ENCODE results near the gene GNPTG.

GNPTG gene

DNA sequence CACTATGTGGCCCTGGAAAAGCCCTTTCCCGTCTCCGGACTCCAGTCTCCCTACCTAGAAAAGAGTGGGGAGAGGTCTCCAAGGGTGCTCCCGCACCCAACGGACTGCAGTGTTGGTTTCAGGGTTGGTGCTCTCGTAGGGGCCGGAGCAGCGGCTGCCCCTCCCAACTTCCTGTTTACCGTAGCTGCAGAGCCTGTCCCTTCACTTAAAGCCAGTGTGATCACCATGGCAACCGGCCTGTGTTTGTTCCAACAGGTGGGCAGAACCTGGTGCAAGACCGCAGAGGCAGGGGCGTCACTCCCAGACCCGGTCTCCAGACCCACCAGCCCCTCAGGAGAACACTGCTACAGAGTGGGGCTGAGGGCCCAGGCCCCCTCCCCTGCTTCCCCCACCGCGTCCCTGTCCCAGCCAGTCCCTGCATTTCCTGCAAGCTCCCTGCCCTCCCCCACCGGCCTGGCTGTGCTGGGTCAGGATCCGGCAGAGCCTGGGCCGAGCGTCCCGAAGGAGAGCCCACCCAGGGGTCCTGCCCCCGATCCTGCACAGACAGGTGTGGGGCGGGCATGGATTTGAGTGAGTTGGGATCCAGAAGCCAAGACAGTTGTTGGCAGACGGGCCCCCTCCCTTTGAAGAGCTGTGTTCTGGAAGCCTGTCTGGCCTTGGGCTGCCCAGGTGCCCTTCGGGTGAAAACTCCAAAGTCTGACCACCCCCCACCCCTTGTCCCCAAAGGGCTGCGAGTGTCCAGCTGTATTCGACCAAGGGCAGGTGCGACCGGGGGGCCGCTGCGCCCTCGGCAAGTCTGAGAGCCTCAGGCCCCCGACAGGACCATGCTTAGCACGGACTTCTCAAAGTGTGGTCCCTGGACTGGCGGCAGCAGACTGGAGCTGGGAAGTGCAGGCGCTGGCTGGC, 19.8 kb upstream of the GNPTG start:
- H3K4me3 ChIP-seq (ENCODE audit: low read depth, low read length) = no peak overlapping the region
- no peak for DNase-seq (ENCODE audit: low read depth)

DNA sequence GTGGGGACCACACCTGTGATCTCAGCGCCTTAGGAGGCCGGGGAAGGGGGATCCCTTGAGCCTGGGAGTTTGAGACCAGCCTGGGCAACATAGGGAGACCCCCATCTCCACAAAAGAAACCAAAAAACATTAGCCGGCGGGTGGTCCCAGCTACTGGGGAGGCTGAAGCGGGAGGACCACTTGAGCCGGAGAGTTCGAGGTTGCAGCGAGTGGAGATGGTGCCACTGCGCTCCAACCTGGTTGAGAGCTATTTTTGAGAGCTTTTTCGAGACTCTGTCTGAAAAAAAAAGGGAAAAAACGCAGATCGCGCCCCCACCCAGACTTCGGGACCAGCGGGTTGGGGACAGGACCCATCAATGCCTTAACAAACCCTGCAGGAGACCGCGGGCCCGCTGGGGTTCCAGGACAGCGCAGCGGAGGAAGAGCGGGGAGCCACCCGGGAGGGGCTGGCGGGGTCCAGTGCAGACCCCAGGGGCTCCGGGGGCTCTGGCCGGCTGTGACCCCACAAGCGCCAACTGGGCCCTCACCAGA, 19.0 kb upstream of the GNPTG start:
- DNase-seq (ENCODE audit: low read depth) = no peak
- H3K4me3 ChIP-seq (ENCODE audit: low read depth, low read length) = no peak overlapping the region

DNA sequence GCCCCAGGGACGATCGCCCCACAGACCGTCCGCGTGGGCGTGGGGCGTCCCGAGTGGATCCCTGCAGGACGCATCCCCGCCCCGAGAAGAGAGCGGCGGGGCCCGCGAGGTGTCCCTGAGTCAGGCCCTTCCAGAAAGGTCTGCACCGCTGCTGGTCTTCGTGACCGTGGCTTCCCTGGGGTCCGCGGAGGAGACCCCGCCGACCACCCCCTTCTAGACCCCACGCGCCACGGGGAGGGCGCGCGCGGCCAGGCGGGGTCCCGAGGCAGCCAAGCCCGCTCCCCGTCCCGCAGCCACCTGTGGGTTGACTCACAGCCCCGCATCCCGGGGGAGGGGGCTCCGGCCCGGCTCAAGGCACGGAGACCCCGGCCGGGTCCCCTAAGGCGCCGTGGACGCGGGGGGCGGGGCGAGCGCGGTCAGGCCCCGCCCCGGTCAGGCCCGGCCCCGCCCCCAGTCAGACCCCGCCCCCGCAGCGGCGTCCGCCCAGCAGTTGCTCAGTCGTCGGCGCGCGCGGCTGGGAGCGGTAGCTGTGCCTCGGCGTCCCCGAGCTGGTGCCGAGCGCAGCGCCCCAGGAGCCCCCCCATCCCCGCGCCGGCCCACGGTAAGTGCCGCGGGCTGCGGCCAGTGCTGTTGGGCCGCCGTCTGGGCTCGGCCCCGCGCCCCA, 18.4 kb upstream of the GNPTG start, which contains the start of gene BAIAP3:
Gene BAIAP3, plus strand, starts transcription at position 497 of the 664 bp plus-strand sequence. CDS start 4,905 bp downstream, outside the sequence.
- DNase-seq (ENCODE audit: low read depth) = no peak
- H3K4me3 ChIP-seq (ENCODE audit: low read depth, low read length) = peak within 1 kb of the TSS; percentile 35

DNA sequence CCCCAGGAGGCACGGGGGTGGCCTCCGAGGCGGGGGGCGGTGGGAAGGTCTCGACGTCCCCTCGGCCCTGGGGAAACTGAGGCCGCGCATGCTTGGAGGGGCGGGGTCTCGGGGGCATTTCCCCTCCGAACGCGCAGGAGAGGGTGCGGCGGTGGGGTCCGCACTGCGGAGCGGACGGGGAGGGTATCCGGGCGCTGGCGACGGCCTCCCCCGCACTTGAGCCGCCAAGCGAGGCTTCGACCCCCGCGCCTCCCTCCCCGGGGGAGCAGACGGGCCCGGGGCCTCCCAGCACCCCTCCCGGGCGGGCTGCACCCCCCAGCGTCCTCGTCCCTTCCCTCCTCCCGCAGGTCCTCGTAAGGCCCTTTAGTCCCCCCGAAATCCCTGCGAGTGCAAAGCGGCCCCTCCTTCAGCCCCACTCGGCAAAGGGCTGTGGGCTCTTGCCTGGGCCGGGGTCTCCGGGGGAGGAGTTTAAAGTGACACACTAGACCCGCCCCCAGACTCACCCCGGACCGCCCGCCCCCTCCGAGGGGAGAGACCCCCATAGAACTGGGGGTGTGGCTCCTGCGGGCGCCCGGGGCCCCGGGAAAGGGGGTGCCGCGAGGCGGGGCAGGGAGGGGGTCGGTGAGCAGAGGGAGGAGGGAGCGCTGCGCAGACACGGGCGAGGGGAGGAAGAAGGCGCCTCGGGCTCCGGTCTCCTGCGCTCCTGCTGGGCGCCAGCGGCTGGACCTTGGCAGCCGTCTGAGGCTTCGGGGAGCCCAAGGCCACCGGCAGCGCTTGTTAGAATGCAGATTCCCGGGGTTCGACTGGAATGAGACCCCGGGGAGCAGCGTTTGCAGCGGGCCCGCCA, 17.7 kb upstream of the GNPTG start:
- DNase-seq (ENCODE audit: low read depth) = no peak
- peak overlapping the region; percentile 20 for H3K4me3 ChIP-seq (ENCODE audit: low read depth, low read length)

DNA sequence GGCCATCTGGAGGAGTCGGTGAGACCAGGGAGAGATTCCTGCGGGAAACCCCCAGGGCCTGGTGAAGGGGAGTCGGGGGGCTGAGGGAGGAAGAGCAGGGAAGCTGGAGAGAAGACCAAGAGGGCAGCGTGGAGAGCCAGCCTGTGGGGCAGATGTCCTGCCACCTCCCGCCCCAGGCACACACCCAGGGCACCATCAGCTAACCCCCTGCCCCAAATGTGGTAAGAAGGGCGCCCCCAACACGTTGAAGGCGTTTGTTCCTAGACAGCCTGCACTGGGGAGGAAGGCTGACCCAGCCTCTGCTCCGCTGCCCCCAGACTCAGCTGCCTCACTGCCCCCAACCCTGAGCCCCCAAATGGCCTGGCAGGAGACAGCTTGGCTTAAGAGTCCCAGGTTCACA, 17.0 kb upstream of the GNPTG start:
- no peak for DNase-seq (ENCODE audit: low read depth)
- H3K4me3 ChIP-seq (ENCODE audit: low read depth, low read length) = no peak overlapping the region

DNA sequence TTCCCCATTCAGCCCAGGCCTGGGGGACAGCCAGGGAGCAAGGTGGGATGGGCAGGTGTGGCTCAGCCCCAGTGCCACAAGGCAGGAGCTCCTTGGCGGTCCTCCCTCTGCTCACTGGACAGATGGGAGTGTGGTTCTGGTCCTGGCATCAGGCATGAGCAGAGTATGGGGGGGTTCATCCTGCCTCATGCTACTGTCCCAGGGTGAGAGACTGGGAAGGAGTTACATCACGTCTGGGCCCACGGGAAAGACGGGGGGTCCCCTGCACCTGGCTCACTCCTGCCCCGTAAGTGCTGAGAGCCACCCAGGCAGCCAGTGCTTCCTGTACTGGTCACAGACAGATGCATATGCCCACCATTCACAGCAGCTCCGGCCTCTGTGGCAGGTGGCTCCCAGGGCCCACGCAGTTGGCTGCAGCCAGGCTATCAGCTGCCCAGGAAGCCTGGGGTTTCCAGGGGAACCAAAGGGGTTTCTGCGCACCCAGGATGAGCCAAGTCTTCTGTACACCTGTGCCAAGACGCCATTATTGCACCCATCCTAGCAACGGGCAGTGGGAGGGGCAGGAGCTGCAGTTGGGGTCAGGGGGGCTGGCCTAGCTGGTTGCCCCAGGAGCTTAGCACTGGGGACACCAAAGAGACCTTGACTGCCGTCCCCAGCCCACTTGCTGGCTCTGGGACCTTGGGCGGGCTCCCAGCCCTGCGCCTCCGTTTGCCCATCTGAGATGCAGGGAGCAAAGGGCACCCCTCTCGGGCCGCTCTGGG, 16.3 kb upstream of the GNPTG start:
- no peak for DNase-seq (ENCODE audit: low read depth)

DNA sequence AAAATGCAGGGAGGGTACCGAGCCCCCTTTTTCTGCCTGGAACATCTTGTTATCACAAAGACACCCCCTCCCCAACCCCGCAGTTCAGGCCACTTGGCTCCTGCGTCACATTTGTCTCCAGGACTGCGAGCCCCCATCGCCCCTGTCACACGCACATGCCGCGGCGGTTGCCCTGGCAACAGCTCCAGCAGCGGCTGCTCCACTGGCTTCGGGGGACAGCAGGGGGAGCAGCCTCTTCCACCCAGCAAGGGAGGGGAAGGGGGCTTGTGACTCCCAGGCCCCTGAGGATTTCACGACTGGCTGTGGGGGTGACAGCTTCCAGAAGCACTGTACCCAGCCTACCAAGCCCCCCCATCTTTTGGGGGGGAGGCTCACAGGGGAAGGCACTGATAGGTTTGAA, 15.7 kb upstream of the GNPTG start:
- no peak for DNase-seq (ENCODE audit: low read depth)
- H3K4me3 ChIP-seq (ENCODE audit: low read depth, low read length) = no peak overlapping the region

More for the DNA sequence above, 16.3 kb upstream of the GNPTG start:
- no peak overlapping the region for H3K4me3 ChIP-seq (ENCODE audit: low read depth, low read length)

DNA sequence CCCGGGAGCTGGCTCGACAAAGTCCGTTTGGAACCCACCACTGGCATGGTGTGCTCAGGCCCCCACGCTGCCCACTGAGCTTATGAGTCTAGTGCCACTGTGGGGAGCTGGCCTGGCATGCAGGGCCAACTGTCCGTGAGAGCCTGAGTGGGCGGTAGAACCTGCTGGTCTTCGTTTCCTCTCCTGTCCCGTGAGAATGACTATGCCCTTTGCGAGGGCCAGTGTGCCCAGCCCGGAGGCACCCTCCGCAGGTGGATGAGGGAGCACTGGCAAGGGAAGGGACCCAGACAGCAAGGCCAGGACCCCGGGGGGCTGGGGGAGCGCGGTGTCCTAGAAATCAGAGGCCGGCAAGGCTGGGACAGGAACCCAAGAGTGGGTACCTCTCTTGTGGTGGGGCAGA, 15.1 kb upstream of the GNPTG start:
- no peak for DNase-seq (ENCODE audit: low read depth)
- H3K4me3 ChIP-seq (ENCODE audit: low read depth, low read length) = no peak overlapping the region

DNA sequence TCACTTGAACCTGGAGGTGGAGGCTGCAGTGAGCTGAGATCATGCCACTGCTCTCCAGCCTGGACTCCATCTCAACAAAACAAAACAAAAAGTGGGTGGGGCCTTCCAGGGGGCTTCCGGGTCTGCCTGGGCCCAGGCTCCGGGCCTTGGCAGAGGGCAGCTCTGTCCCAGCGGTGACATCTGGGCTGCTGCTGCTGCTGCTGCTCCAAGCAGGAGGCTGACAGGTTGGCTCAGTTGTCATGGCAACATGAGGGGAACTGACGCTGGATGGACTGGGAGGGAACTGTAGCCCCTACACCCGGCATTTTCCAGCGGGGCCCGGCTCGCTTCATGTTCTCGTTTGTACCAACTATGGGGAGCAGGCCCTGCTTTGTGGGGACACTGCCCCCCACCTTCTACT, 14.2 kb upstream of the GNPTG start:
- no peak for DNase-seq (ENCODE audit: low read depth)
- H3K4me3 ChIP-seq (ENCODE audit: low read depth, low read length) = no peak overlapping the region

DNA sequence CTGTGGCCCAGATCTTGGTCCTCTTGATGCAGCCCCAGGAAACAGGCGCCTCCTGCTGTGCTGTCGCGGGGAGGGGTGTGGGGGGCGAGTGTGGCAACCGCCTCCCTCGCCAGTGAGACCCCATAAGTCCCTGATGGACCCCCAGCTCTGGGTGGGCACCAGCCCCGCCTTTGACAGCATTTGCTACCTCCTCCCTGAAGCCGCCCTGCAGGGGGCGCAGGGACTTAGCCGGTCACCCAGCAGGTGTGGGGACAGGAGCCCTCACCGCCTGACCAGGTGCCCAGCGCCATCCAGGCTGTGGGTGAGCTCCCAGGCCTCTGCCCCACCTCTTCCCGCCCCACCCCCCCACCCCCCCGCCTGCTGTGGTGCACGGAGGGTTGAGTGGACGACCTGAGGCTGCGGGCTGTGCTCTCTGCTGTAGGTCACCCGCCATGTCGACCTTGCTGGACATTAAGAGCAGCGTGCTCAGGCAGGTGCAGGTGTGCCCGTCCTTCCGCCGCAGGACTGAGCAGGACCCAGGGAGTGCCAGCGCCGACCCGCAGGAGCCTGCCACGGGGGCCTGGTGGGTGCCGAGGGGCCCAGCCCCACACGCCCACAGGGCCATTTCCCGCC, 13.5 kb upstream of the GNPTG start:
- no peak overlapping the region for H3K4me3 ChIP-seq (ENCODE audit: low read depth, low read length)
- DNase-seq (ENCODE audit: low read depth) = no peak

DNA sequence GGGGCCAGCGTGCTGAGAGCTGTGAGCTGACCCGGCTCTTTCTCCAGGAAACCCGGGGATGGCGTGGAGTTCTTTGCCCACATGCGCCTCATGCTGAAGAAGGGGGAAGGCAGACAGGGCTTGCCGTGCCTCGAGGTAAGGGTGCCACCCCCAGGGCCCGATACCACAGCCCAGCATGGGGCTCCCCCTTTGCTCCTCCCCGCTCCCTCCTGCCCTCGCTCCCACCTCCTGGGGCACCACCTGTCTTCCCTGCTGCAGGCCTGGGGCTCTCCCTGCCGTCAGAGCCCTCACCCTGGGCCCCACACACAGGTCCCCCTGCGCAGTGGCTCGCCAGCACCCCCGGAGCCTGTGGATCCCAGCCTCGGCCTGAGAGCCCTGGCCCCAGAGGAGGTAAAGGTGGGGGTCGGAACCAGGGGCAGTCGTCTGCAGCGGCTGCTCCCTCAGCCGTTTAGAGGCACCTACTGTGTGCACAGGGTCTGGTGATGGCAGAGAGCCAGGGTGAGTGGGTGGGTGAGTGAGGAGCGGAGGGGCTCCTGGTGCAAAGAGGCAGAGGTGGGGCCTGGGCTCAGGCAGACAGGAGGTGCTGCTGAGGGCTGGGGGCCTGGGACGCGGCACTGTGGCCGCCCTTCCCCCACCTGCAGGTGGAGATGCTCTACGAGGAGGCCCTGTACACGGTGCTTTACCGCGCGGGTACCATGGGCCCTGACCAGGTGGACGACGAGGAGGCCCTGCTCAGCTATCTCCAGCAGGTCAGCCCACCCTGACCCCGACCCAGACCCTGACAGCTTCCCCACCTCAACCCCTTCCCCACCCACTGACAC, 12.7 kb upstream of the GNPTG start:
- no peak for DNase-seq (ENCODE audit: low read depth)
- H3K4me3 ChIP-seq (ENCODE audit: low read depth, low read length) = no peak overlapping the region

DNA sequence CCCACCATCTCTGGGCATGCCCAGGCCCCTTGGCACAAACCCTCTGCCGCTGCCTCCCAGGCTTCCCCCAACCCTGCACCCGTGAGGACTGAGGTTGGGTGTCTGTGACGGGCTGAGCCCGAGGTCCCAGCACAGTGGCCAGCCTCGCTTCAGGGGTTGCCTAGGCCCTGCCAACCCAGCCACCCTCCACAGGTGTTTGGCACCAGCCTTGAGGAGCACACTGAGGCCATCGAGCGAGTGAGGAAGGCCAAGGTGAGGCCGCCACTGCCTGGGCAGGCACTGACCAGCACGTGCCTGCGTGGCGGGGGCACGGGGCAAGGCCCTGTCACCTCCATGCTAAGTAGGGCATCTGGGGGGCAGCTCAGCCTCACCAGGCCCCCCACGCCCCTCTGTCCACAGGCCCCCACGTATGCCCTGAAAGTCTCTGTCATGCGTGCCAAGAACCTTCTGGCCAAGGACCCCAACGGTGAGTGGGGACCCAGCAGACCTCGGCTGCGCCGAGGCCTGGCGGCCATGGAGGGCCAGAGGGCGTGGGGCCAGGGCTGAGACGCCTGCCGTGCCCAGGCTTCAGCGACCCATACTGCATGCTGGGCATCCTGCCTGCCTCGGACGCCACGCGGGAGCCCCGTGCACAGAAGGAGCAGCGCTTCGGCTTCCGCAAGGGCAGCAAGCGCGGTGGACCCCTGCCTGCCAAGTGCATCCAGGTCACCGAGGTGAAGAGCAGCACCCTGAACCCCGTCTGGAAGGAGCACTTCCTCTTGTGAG, 10.8 kb upstream of the GNPTG start:
- no peak for DNase-seq (ENCODE audit: low read depth)
- no peak overlapping the region for H3K4me3 ChIP-seq (ENCODE audit: low read depth, low read length)

DNA sequence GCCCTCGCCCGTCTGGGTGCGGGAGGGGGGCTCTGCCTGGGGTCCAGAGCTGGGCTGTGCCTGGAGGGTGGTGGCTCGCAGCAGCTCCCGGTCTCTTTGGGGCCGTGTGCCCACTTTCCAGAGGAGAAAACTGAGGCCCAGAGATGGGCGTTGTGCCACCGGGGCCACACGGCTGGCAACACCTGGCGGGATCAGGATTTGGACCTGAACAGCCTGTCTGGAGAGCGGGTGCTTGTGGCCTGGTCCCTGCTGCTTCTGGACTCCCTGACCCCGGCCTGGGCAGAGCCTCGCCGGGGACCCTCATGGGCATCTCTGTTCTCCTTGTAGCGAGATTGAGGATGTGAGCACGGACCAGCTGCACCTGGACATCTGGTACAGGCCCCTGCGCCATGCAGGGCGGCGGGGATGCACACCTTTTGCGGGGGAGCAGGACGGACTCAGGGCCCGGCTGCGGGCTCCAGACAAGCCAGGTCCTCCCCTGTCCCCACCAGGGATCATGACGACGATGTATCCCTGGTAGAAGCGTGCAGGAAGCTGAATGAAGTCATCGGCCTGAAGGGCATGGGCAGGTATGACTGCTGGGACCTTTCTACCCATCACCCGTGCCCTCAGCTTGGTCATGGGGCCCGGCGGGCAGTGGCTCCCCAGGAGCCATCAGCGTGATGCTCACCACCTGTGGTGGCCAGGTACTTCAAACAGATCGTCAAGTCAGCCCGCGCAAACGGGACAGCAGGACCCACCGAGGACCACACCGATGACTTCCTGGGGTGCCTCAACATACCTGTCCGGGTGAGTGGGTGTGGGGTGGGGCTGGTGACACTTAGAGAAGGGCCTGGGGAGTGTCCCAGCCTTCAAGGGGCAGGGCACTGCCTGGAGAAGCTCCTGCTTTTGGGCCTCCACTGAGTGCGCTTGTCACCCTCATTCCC, 10.0 kb upstream of the GNPTG start:
- H3K4me3 ChIP-seq (ENCODE audit: low read depth, low read length) = no peak overlapping the region

DNA sequence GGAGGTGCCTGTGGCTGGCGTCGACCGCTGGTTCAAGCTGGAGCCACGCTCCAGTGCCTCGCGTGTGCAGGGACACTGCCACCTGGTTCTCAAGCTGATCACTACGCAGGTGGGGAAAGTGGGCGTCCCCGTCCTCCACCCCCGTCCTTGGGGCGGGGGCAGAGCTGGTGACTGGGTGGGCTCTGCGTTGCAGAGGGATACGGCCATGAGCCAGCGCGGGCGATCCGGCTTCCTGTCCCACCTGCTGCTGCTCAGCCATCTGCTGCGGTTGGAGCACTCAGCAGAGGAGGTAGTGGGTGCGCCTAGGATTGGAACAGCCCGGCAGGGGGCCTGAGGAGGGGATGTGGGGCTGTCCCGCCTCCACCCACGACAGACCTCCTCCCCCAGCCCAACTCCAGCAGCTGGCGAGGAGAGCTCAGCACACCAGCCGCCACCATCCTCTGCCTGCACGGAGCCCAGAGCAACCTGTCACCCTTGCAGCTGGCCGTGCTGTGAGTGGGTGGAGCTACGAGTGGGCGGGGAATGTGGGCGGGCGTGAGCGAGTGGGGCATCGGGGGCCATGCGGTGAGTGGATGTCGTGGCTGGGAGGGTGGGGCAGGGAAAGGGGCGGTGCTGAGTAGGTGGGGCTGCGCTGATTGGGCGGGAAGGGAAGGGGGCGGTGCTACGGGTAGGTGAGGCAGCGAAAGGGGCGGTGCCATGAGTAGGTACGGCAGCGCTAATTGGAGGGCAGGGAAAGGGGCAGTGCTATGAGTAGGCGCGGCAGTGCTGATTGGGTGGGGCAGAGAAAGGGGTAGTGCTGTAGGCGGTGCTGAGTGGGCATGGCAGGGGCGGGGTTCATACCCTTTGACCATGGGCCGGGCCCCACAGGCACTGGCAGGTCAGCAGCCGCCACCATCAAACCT, 9.0 kb upstream of the GNPTG start:
- H3K4me3 ChIP-seq (ENCODE audit: low read depth, low read length) = peak overlapping the region; percentile 29
- peak; percentile 52 for DNase-seq (ENCODE audit: low read depth)

More for the DNA sequence above, 10.0 kb upstream of the GNPTG start:
- no peak for DNase-seq (ENCODE audit: low read depth)

All from skeletal muscle cell (primary cell).